CD14-positive monocyte (primary cell): ENCODE measurements around the gene DYSF. TPM values are rescaled to one million over a fixed set of nuclear protein-coding genes. Genes with fewer than 3 reads are reported as not detected.
A peak's percentile ranks its signal among the peaks of the same experiment; 100 is the strongest.

Source experiments
- DNase-seq, 3 donors: peaks; one replicate each; pipeline ENCODE4 v3.0.0-alpha.2; 2011 to 2022
- H2AFZ ChIP-seq: 2 replicates; pipeline ENCODE4 v1.6.0; 2012; ENCODE audit warnings: mild to moderate bottlenecking, low read depth, low read length, inconsistent platforms; ENCODE audit not compliant: insufficient read depth, poor library complexity, severe bottlenecking
- H3K27ac ChIP-seq, 2 donors: 1 replicate in 1 of 2; 2 replicates in 1 of 2; pipeline ENCODE4 v1.5.1; 2012 to 2013; ENCODE audit warnings: low read length in 2 of 2, control low read depth in 1 of 2, inconsistent platforms in 1 of 2, low read depth in 1 of 2, mild to moderate bottlenecking in 1 of 2
- H3K27me3 ChIP-seq, 2 donors: one replicate each; pipeline versions ENCODE4 v1.6.0 to v1.6.1; 2011 to 2013; ENCODE audit warnings: low read length in 2 of 2; ENCODE audit not compliant: control insufficient read depth in 2 of 2, insufficient read depth in 2 of 2
- H3K36me3 ChIP-seq, 2 donors: replicated peaks in 1 of 2; 1 replicate in 1 of 2; 2 replicates in 1 of 2; pipeline versions ENCODE4 v1.5.1 to v1.6.1; 2012 to 2013; ENCODE audit warnings: low read length in 2 of 2, control low read depth in 1 of 2, inconsistent platforms in 1 of 2, mild to moderate bottlenecking in 1 of 2; ENCODE audit not compliant: insufficient read depth in 2 of 2, control insufficient read depth in 1 of 2
- H3K4me1 ChIP-seq, 2 donors: 1 replicate in 1 of 2; 2 replicates in 1 of 2; pipeline versions ENCODE4 v1.5.1 to v1.6.1; 2012 to 2013; ENCODE audit warnings: low read length in 2 of 2, control low read depth in 1 of 2, inconsistent platforms in 1 of 2, mild to moderate bottlenecking in 1 of 2, moderate library complexity in 1 of 2; ENCODE audit not compliant: insufficient read depth in 2 of 2, control insufficient read depth in 1 of 2
- H3K4me2 ChIP-seq: replicated peaks from 2 replicates; pipeline ENCODE3; 2012; ENCODE audit warnings: low read length, moderate library complexity, mild to moderate bottlenecking; ENCODE audit not compliant: poor library complexity, severe bottlenecking; ENCODE audit errors: extremely low read depth
- H3K4me3 ChIP-seq, 3 experiments: fragments of 200-600 bp in 1 of 3; sonication (generic) in 1 of 3; replicated peaks in 1 of 3; 1 replicate in 2 of 3; 2 replicates in 1 of 3; pipeline ENCODE4 v1.5.1; 2011 to 2013; ENCODE audit warnings: low read length in 3 of 3, mild to moderate bottlenecking in 3 of 3, control low read depth in 2 of 3, low read depth in 2 of 3, inconsistent platforms in 1 of 3, moderate library complexity in 1 of 3
- H3K79me2 ChIP-seq: 2 replicates; pipeline ENCODE4 v1.6.0; 2012; ENCODE audit warnings: mild to moderate bottlenecking, control low read depth, inconsistent platforms, low read length, moderate library complexity; ENCODE audit not compliant: insufficient read depth
- H3K9ac ChIP-seq: 2 replicates; pipeline ENCODE4 v1.6.0; 2017; ENCODE audit warnings: low read length, mild to moderate bottlenecking; ENCODE audit not compliant: insufficient read depth, poor library complexity, severe bottlenecking
- H3K9me3 ChIP-seq, 2 donors: replicated peaks in 1 of 2; 1 replicate in 1 of 2; 2 replicates in 1 of 2; pipeline versions ENCODE4 v1.5.1 to v1.6.1; 2012 to 2013; ENCODE audit warnings: low read length in 2 of 2, control low read depth in 1 of 2; ENCODE audit not compliant: control insufficient read depth in 1 of 2, insufficient read depth in 1 of 2
- H4K20me1 ChIP-seq: 2 replicates; pipeline ENCODE4 v1.6.0; 2012; ENCODE audit warnings: mild to moderate bottlenecking, low read length, control low read depth, moderate library complexity; ENCODE audit not compliant: insufficient read depth
- H3K27ac Mint-ChIP-seq, 7 donors: one replicate each; pipeline ENCODE4 v1.8.0; 2020; ENCODE audit warnings: mild to moderate bottlenecking in 7 of 7, mixed read lengths in 7 of 7, moderate library complexity in 6 of 7, inconsistent platforms in 2 of 7
- H3K27me3 Mint-ChIP-seq, 3 donors: one replicate each; pipeline ENCODE4 v1.8.0; 2021 to 2022; ENCODE audit warnings: low read depth in 3 of 3, mild to moderate bottlenecking in 3 of 3, mixed read lengths in 3 of 3, moderate library complexity in 3 of 3, inconsistent platforms in 1 of 3
- H3K36me3 Mint-ChIP-seq, 2 donors: one replicate each; pipeline ENCODE4 v1.8.0; 2020; ENCODE audit warnings: mixed read lengths in 2 of 2, inconsistent platforms in 1 of 2, mild to moderate bottlenecking in 1 of 2
- H3K4me1 Mint-ChIP-seq: one replicate; pipeline ENCODE4 v1.8.0; 2020; ENCODE audit warnings: mild to moderate bottlenecking, mixed read lengths
- H3K4me3 Mint-ChIP-seq, 2 donors: one replicate each; pipeline ENCODE4 v1.8.0; 2020; ENCODE audit warnings: mild to moderate bottlenecking in 2 of 2, mixed read lengths in 2 of 2, moderate library complexity in 1 of 2
- H3K9me3 Mint-ChIP-seq, 7 donors: one replicate each; pipeline ENCODE4 v1.8.0; 2020 to 2022; ENCODE audit warnings: mixed read lengths in 7 of 7, mild to moderate bottlenecking in 6 of 7, moderate library complexity in 6 of 7, inconsistent platforms in 2 of 7
- CTCF ChIP-seq: fragments of 200-600 bp; IDR thresholded peaks from one replicate; pipeline ENCODE4 v1.8.0; 2022; ENCODE audit warnings: antibody characterized with exemption, mild to moderate bottlenecking
- WGBS: methylation state at CpG from one replicate; pipeline ENCODE4 v1.1.5; 2013; ENCODE audit warnings: missing lambda C conversion rate; ENCODE audit not compliant: insufficient coverage; 5-methylcytosine and 5-hydroxymethylcytosine counted together
- intact Hi-C, 2 donors: fragments of 100-400 bp; cut with micrococcal nuclease; formaldehyde crosslinking; loops; one replicate each; pipeline versions ENCODE4 v1.15.0 to v1.15.1; 2023
- polyA plus RNA-seq, 3 donors: library from polyadenylated mRNA; depleted of rRNA in 1 of 3; unstranded in 2 of 3; stranded (reverse) in 1 of 3; fragments of 300-500 nt in 2 of 3; fragments of >200 nt in 1 of 3; fragmentation: Illumina TruSeq in 2 of 3; gene quantifications; 1 replicate in 2 of 3; 2 replicates in 1 of 3; pipeline ENCODE4 v1.2.3, GENCODE V29; 2012 to 2021

The DYSF gene
- polyA plus RNA-seq, 3 donors = 16.1 to 72.5 (median 31.2) TPM

DNA sequence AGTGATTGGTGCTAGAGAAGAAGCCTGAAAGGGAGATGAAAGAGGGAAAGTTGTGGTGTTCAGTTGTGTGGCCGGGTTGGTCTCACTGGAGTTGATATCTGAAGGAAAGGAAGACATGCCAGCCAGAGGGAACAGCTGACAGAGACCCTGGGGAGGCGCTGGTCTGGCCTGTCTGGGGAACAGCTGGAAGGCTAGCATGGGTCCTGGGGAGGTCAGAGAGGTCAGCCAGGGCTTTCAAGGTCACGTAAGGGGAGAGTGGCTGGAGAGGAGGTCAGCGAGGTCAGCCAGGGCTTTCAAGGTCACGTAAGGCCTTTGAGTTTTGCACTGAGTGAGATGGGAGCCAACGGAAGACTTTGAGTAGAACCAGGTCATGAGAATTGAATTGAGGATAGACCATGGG, 11.0 kb downstream of the DYSF start:
- Mint-ChIP-seq H3K4me1 (peaks cover 50% of the 10 kb centered on the region), H3K27ac (no peak overlapping the region), H3K9me3 (peaks cover 4 to 16% (median 13%) of the 10 kb centered on the region in 7 donors), H3K27me3 (peaks cover 11 to 23% (median 16%) of the 10 kb centered on the region in 3 donors), H3K36me3 (peaks cover 42 to 47% of the 10 kb centered on the region in 2 donors), H3K4me3 (no peak overlapping the region)
- Histone ChIP-seq H3K4me2 (no peak overlapping the region), H4K20me1 (peaks cover 100% of the 10 kb centered on the region), H3K79me2 (peaks cover 100% of the 10 kb centered on the region), H3K9me3 (peaks cover 0 to 17% of the 10 kb centered on the region in 2 donors), H3K4me1 (peaks cover 29 to 70% of the 10 kb centered on the region in 2 donors), H3K27ac (no peak overlapping the region), H3K4me3 (no peak overlapping the region), H3K9ac (no peak overlapping the region), H2AFZ (no peak overlapping the region), H3K27me3 (peaks cover 0 to 50% of the 10 kb centered on the region in 2 donors), H3K36me3 (peaks cover 9 to 52% of the 10 kb centered on the region in 2 donors)
- intact Hi-C loops = loop anchor here in 1 of 2 donors (5.0 kb wide), 1 partner anchor 48 kb away; no protein-coding TSS in a partner anchor
- WGBS = 96% methylated on average over 6 of the region's 6 CpGs
- DNase-seq = no peak
- TF ChIP-seq CTCF = no peak

GRCh38 chr2:71465356-71465755, 12.0 kb downstream of the DYSF start:
- peaks cover 100% of the 10 kb centered on the region for H3K79me2 ChIP-seq
- peaks cover 0 to 17% of the 10 kb centered on the region in 2 donors for H3K9me3 ChIP-seq
- peaks cover 0 to 50% of the 10 kb centered on the region in 2 donors for H3K27me3 ChIP-seq
- no peak overlapping the region for H3K9ac ChIP-seq
- peak in 2 of 3 donors; percentile 35 to 37 for DNase-seq
- peaks cover 4 to 42% of the 10 kb centered on the region in 2 donors for H3K36me3 ChIP-seq
- H3K27ac ChIP-seq = no peak overlapping the region
- H2AFZ ChIP-seq = no peak overlapping the region
- TF ChIP-seq CTCF = no peak
- H3K4me3 ChIP-seq = peak overlapping the region in 1 of 3 experiments; percentile 89
- peaks cover 35 to 72% of the 10 kb centered on the region in 2 donors for H3K4me1 ChIP-seq
- Mint-ChIP-seq H3K9me3 (peaks cover 4 to 16% (median 13%) of the 10 kb centered on the region in 7 donors), H3K4me1 (peaks cover 50% of the 10 kb centered on the region), H3K27ac (no peak overlapping the region), H3K4me3 (no peak overlapping the region), H3K27me3 (peaks cover 11 to 23% (median 18%) of the 10 kb centered on the region in 3 donors), H3K36me3 (peaks cover 37 to 38% of the 10 kb centered on the region in 2 donors)
- H3K4me2 ChIP-seq = peak overlapping the region; percentile 86
- intact Hi-C loops = no loop called here
- WGBS = 73% methylated on average over 11 of the region's 11 CpGs
- H4K20me1 ChIP-seq = peaks cover 99% of the 10 kb centered on the region
